AML-193 (cell line): ENCODE measurements around the gene ZSCAN4.

Experiments used
- DNase-seq, 2 experiments: peaks; one replicate each; lab custom pipeline; 2025; lab: John Stamatoyannopoulos, UW

ZSCAN4 gene

GRCh38 chr19:57682226-57682766, 13.6 kb downstream of the ZSCAN4 start:
- no peak for DNase-seq

DNA sequence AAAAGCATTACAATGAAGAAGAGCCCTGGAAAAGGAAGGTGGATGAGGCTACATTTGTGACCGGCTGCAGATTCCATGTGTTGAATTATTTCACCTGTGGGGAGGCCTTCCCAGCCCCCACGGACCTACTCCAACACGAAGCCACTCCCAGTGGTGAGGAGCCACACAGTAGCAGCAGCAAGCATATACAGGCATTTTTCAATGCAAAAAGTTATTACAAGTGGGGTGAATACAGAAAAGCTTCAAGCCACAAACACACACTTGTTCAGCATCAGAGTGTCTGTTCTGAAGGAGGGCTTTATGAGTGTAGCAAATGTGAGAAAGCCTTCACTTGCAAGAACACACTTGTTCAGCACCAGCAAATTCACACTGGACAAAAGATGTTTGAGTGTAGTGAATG, 18.0 kb downstream of the ZSCAN4 start:
- DNase-seq, result no peak

DNA sequence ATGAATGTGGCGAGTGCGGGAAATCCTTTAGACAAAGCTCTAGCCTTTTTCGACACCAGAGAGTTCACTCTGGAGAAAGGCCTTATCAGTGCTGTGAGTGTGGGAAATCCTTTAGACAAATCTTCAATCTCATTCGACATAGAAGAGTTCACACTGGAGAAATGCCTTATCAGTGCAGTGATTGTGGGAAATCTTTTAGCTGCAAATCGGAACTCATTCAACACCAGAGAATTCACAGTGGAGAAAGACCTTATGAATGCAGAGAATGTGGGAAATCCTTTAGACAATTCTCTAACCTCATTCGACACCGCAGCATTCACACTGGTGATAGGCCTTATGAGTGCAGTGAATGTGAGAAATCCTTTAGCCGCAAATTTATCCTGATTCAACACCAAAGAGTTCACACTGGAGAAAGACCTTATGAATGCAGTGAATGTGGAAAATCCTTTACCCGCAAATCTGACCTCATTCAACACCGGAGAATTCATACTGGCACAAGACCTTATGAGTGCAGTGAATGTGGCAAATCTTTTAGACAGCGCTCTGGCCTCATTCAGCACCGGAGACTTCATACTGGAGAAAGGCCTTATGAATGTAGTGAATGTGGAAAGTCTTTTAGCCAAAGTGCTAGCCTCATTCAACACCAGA, 18.8 kb downstream of the ZSCAN4 start:
- no peak for DNase-seq

- DNase-seq, result no peak
Measured at GRCh38 chr19:57688011-57688763, 19.5 kb downstream of the ZSCAN4 start.

- DNase-seq, result no peak
Measured at GRCh38 chr19:57689750-57690149, 21.0 kb downstream of the ZSCAN4 start.

DNA sequence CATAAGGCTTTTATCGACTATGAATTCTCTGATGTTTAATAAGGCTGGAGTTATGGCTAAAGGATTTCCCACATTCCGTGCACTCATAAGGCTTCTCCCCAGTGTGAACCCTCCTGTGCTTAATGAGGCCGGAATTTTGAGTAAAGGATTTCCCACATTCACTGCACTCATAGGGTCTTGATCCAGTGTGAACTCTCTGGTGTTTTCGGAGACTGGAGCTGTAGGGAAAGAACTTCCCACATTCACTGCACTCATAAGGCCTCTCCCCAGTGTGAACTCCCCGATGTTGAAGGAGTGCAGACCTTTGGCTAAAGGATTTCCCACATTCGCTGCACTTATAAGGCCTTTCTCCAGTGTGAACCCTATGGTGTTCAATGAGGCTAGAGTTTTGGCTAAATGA, 32.9 kb downstream of the ZSCAN4 start:
- DNase-seq, result no peak

GRCh38 chr19:57706346-57706745, 37.6 kb downstream of the ZSCAN4 start:
- DNase-seq, result no peak

- DNase-seq, result no peak
Measured at GRCh38 chr19:57708641-57709361, 40.1 kb downstream of the ZSCAN4 start, which contains the start of gene ZNF154. Gene ZNF154, minus strand, starts transcription at chr19:57709204. Its CDS starts 233 bp downstream, at chr19:57708971.

GRCh38 chr19:57709616-57710015, 40.9 kb downstream of the ZSCAN4 start:
- no peak for DNase-seq

- no peak for DNase-seq
Measured at GRCh38 chr19:57712222-57712621, 43.5 kb downstream of the ZSCAN4 start.

GRCh38 chr19:57719424-57719823, 50.7 kb downstream of the ZSCAN4 start:
- DNase-seq, result no peak

DNA sequence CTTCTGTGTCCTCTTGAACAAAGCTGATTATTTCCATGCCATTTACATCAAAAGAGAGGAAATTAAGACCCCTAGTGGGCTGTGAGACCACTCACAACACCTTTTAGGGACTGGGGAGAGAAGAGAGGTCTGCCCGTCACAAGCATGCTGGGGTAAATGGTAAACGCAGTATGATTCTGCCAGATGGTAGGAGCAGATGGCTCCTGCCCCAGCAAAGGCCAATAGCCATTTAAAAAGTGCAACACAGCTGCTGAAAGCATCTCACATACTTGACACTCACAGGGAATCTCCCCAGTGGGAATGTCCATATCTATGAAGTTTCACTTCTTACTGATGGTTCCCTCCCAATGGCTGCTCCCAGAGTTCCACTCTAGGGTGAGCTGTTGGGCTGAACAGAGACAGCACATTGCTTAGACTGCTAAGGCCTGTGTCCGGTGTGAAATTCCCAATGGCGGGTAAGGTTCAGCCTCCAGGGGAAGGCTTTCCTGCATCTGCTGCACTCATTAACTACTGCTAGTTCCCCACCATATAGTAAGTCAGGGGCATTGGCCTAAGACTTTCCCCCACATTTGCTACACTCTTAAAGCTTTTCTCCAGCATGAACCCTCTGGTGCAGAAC, 51.3 kb downstream of the ZSCAN4 start:
- DNase-seq, result no peak

DNA sequence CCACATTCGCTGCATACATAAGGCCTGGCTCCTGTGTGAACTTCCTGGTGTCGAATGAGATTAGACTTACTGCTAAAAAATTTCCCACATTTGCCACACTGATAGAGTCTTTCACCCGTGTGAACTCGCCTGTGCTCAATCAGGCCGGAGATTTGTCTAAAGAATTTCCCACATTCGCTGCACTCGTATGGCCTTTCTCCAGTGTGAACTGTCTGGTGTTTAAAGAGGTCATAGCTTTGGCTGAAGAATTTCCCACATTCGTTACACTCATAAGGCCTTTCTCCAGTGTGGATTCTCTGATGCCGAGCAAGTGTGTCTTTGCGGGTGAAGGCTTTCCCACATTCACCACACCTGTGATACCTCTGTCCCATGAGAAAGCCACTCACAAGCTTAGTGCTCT, 52.1 kb downstream of the ZSCAN4 start:
- no peak for DNase-seq
